ENCODE data around the gene CHSY3.

Gene CHSY3

GRCh38 chr5:129905473-129906176, 1.4 kb downstream of the CHSY3 start (continued):
- TF ChIP-seq ZNF26 (tag by site-specific recombination; IDR thresholded peaks at IDR 0.05) (no peak), PRDM1 (tag by site-specific recombination; IDR thresholded peaks at IDR 0.05) (no peak), ZFHX2 (tag by site-specific recombination; conservative IDR thresholded peaks at IDR 0.05) (0 out of 2 replicates have a peak, but pooled peaks have one; percentile 31), SP2 (tag by site-specific recombination; IDR thresholded peaks at IDR 0.05) (peak; percentile 84), SP3 (tag by site-specific recombination; IDR thresholded peaks at IDR 0.05) (peak; percentile 79), ZBTB20 (tag by site-specific recombination; IDR thresholded peaks at IDR 0.05) (peak; percentile 40), KLF1 (tag by site-specific recombination; IDR thresholded peaks at IDR 0.05) (peak; percentile 39; the same call in 1 of the 2 replicates), ZBTB48 (tag by site-specific recombination; IDR thresholded peaks at IDR 0.05) (0 out of 2 replicates have a peak, but pooled peaks have one; percentile 27), KLF9 (tag by site-specific recombination; IDR thresholded peaks at IDR 0.05; ENCODE audit: low read depth) (peak; percentile 74), ZNF335 (tag by site-specific recombination; conservative IDR thresholded peaks at IDR 0.05) (peak; percentile 95), ZNF23 (tag by site-specific recombination; IDR thresholded peaks at IDR 0.05; ENCODE audit: borderline replicate concordance) (no peak), ZBTB17 (tag by site-specific recombination; IDR thresholded peaks at IDR 0.05) (peak; percentile 65), ZXDB (tag by site-specific recombination; IDR thresholded peaks at IDR 0.05) (peak; percentile 46; the same call in 1 of the 2 replicates), GLIS2 (tag by site-specific recombination; IDR thresholded peaks at IDR 0.05) (peak; percentile 22; the same call in 1 of the 2 replicates), ZNF664 (tag by site-specific recombination; IDR thresholded peaks at IDR 0.05) (no peak), ZNF48 (tag by site-specific recombination; IDR thresholded peaks at IDR 0.05) (no peak)

- Histone ChIP-seq H3K9me3 (ENCODE audit: control insufficient read depth, insufficient read depth, low read depth, low read length) (no peaks in the 10 kb centered on the region), H3K36me3 (ENCODE audit: control insufficient read depth in 2 of 2, insufficient read depth in 1 of 2, low read length in 2 of 2) (no peaks in the 10 kb centered on the region), H3K27ac (ENCODE audit: extremely low read depth, low read depth, low read length) (no peak overlapping the region), H3K4me3 (ENCODE audit: low read depth, low read length) (peak overlapping the region; percentile 52), H3K4me1 (ENCODE audit: control insufficient read depth, insufficient read depth, low read length) (no peaks in the 10 kb centered on the region)
- ChIA-PET CTCF (no interaction called here), POLR2A (no interaction called here)
- TF ChIP-seq ZNF16 (tag by site-specific recombination; IDR thresholded peaks at IDR 0.05; ENCODE audit: low read depth) (peak; percentile 14; the same call in 1 of the 2 replicates), CTCF (tag by site-specific recombination; IDR thresholded peaks at IDR 0.05) (peak; percentile 35; the same call in 1 of the 2 replicates), ZBTB17 (tag by site-specific recombination; IDR thresholded peaks at IDR 0.05) (peak; percentile 40; the same call in 1 of the 2 replicates), SCRT2 (tag by site-specific recombination; IDR thresholded peaks at IDR 0.05) (peak; percentile 58), REST (tag by site-specific recombination; IDR thresholded peaks at IDR 0.05) (0 out of 2 replicates have a peak, but pooled peaks have one; percentile 14), ZNF513 (tag by site-specific recombination; IDR thresholded peaks at IDR 0.05) (no peak), ZNF600 (tag by site-specific recombination; IDR thresholded peaks at IDR 0.05) (peak; percentile 66; the same call in 1 of the 2 replicates), ZNF654 (tag by site-specific recombination; IDR thresholded peaks at IDR 0.05; ENCODE audit: low read depth) (peak; percentile 46), ZBTB48 (tag by site-specific recombination; IDR thresholded peaks at IDR 0.05) (no peak)
These were observed 2.1 kb downstream of the CHSY3 start for GRCh38 chr5:129906177-129906887.

Measured in HEK293 (cell line).